HEK293 (cell line): Measurements from ENCODE around the gene TBC1D16.
A peak's percentile ranks its signal among the peaks of the same experiment; 100 is the strongest.

Source experiments
- CTCF ChIA-PET: fragments of 350-600 bp; formaldehyde crosslinking; extraction: SDS; loops from one replicate; lab custom pipeline; 2021; ENCODE audit warnings: antibody characterized with exemption; lab: Yijun Ruan, JAX
- POLR2A ChIA-PET: fragments of 300-600 bp; formaldehyde crosslinking; extraction: SDS; loops from one replicate; lab custom pipeline; 2020; ENCODE audit warnings: antibody characterized with exemption, inconsistent platforms; lab: Yijun Ruan, JAX
- H3K27ac ChIP-seq: fragments of 200-500 bp; sonication (Bioruptor generic); 2 replicates; pipeline ENCODE4 v1.5.1; 2014; ENCODE audit warnings: low read depth, low read length, control low read depth, inconsistent platforms; ENCODE audit errors: extremely low read depth
- H3K36me3 ChIP-seq, 2 experiments: fragments of 200-500 bp in 1 of 2; sonication (Bioruptor generic) in 1 of 2; 1 replicate in 1 of 2; 2 replicates in 1 of 2; pipeline ENCODE4 v1.5.1; 2014 to 2017; ENCODE audit warnings: inconsistent platforms in 2 of 2, low read length in 2 of 2; ENCODE audit not compliant: control insufficient read depth in 2 of 2, insufficient read depth in 1 of 2
- H3K4me1 ChIP-seq: fragments of 200-500 bp; sonication (Bioruptor generic); 2 replicates; pipeline ENCODE4 v1.5.1; 2014; ENCODE audit warnings: mild to moderate bottlenecking, low read length, inconsistent platforms; ENCODE audit not compliant: control insufficient read depth, insufficient read depth
- H3K4me3 ChIP-seq: 2 replicates; pipeline ENCODE4 v1.5.1; 2011; ENCODE audit warnings: low read depth, mild to moderate bottlenecking, control low read depth, low read length, moderate library complexity
- H3K9me3 ChIP-seq: fragments of 200-500 bp; sonication (Bioruptor generic); 2 replicates; pipeline ENCODE4 v1.5.1; 2014; ENCODE audit warnings: low read depth, low read length, inconsistent platforms; ENCODE audit not compliant: control insufficient read depth, insufficient read depth
- KLF10 ChIP-seq: fragments of 450-650 bp; IDR thresholded peaks from 2 replicates; pipeline ENCODE4 v1.5.1; 2018; ENCODE audit warnings: missing biosample characterization, mild to moderate bottlenecking, missing genetic modification characterization
- PRDM10 ChIP-seq: fragments of 450-650 bp; formaldehyde crosslinking; IDR thresholded peaks from 2 replicates; pipeline ENCODE4 v1.5.1; 2016; ENCODE audit warnings: missing biosample characterization, missing genetic modification characterization
- REPIN1 ChIP-seq: fragments of 450-650 bp; formaldehyde crosslinking; IDR thresholded peaks from 2 replicates; pipeline ENCODE4 v1.5.1; 2017; ENCODE audit warnings: missing biosample characterization, missing genetic modification characterization, low read depth
- WT1 ChIP-seq: fragments of 450-650 bp; formaldehyde crosslinking; IDR thresholded peaks from 2 replicates; pipeline ENCODE4 v1.5.1; 2016; ENCODE audit warnings: missing biosample characterization, missing genetic modification characterization
- ZBTB49 ChIP-seq: fragments of 450-650 bp; formaldehyde crosslinking; IDR thresholded peaks from 2 replicates; pipeline ENCODE4 v1.5.1; 2016; ENCODE audit warnings: missing biosample characterization, missing genetic modification characterization, low read depth
- ZNF610 ChIP-seq: fragments of 450-650 bp; formaldehyde crosslinking; IDR thresholded peaks from 2 replicates; pipeline ENCODE4 v1.5.1; 2016; ENCODE audit warnings: missing biosample characterization, missing genetic modification characterization, borderline replicate concordance
- ZNF639 ChIP-seq: fragments of 450-650 bp; formaldehyde crosslinking; IDR thresholded peaks from 2 replicates; pipeline ENCODE4 v1.5.1; 2016; ENCODE audit warnings: missing biosample characterization, missing genetic modification characterization
- ZXDB ChIP-seq: fragments of 450-650 bp; formaldehyde crosslinking; IDR thresholded peaks from 2 replicates; pipeline ENCODE4 v1.5.1; 2016; ENCODE audit warnings: missing biosample characterization, missing genetic modification characterization
- TF ChIP-seq, protein P1 (sequence below): fragments of 450-650 bp; formaldehyde crosslinking; conservative IDR thresholded peaks from 2 replicates; pipeline ENCODE4 v1.5.1; 2016; ENCODE audit warnings: low read depth, missing biosample characterization, missing genetic modification characterization
- TF ChIP-seq, protein P2 (sequence below): fragments of 450-650 bp; formaldehyde crosslinking; IDR thresholded peaks from 2 replicates; pipeline ENCODE4 v1.5.1; 2016; ENCODE audit warnings: missing biosample characterization, missing genetic modification characterization

Gene TBC1D16

GRCh38 chr17:79902146-79902791 is 133.4 kb downstream of the TBC1D16 start (continued):
- no peak for TF ChIP-seq ZNF639
- 0 out of 2 replicates have a peak, but pooled peaks have one; percentile 46 for TF ChIP-seq PRDM10 (tag by site-specific recombination)
- 0 out of 2 replicates have a peak, but pooled peaks have one; percentile 41 for TF ChIP-seq KLF10
- no peak for TF ChIP-seq WT1

- H3K27ac ChIP-seq = no peak overlapping the region
- H3K36me3 ChIP-seq = no peaks in the 10 kb centered on the region
- no peak for TF ChIP-seq REPIN1 (tag by site-specific recombination)
- no peak for TF ChIP-seq ZBTB49 (tag by site-specific recombination)
- TF ChIP-seq, protein P1, sequence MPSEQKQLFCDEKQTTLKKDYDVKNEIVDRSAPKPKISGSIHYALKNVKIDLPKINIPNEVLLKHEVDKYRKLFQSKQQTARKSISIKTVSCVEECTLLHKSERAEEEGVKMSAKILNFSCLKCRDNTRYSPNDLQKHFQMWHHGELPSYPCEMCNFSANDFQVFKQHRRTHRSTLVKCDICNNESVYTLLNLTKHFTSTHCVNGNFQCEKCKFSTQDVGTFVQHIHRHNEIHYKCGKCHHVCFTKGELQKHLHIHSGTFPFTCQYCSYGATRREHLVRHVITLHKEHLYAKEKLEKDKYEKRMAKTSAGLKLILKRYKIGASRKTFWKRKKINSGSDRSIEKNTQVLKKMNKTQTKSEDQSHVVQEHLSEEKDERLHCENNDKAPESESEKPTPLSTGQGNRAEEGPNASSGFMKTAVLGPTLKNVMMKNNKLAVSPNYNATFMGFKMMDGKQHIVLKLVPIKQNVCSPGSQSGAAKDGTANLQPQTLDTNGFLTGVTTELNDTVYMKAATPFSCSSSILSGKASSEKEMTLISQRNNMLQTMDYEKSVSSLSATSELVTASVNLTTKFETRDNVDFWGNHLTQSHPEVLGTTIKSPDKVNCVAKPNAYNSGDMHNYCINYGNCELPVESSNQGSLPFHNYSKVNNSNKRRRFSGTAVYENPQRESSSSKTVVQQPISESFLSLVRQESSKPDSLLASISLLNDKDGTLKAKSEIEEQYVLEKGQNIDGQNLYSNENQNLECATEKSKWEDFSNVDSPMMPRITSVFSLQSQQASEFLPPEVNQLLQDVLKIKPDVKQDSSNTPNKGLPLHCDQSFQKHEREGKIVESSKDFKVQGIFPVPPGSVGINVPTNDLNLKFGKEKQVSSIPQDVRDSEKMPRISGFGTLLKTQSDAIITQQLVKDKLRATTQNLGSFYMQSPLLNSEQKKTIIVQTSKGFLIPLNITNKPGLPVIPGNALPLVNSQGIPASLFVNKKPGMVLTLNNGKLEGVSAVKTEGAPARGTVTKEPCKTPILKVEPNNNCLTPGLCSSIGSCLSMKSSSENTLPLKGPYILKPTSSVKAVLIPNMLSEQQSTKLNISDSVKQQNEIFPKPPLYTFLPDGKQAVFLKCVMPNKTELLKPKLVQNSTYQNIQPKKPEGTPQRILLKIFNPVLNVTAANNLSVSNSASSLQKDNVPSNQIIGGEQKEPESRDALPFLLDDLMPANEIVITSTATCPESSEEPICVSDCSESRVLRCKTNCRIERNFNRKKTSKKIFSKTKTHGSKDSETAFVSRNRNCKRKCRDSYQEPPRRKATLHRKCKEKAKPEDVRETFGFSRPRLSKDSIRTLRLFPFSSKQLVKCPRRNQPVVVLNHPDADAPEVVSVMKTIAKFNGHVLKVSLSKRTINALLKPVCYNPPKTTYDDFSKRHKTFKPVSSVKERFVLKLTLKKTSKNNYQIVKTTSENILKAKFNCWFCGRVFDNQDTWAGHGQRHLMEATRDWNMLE = no peak
- TF ChIP-seq, protein P2, sequence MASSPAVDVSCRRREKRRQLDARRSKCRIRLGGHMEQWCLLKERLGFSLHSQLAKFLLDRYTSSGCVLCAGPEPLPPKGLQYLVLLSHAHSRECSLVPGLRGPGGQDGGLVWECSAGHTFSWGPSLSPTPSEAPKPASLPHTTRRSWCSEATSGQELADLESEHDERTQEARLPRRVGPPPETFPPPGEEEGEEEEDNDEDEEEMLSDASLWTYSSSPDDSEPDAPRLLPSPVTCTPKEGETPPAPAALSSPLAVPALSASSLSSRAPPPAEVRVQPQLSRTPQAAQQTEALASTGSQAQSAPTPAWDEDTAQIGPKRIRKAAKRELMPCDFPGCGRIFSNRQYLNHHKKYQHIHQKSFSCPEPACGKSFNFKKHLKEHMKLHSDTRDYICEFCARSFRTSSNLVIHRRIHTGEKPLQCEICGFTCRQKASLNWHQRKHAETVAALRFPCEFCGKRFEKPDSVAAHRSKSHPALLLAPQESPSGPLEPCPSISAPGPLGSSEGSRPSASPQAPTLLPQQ (tag by site-specific recombination) = no peak
- TF ChIP-seq ZNF610 (tag by site-specific recombination) = no peak
- no peak for TF ChIP-seq ZXDB (tag by site-specific recombination)
- ChIA-PET CTCF (interaction anchor here (1.1 kb wide), 1 partner anchor 108 kb away, joined by 5 read pairs; no protein-coding TSS in a partner anchor), POLR2A (interaction anchor here (1.0 kb wide), 1 partner anchor 13 kb away, joined by 3 read pairs; no protein-coding TSS in a partner anchor)
- H3K9me3 ChIP-seq = no peaks in the 10 kb centered on the region
- H3K4me1 ChIP-seq = no peaks in the 10 kb centered on the region; the same call in 1 of the 2 replicates
- no peak overlapping the region for H3K4me3 ChIP-seq
Measured at GRCh38 chr17:79901131-79901530, 134.5 kb downstream of the TBC1D16 start.
